Psoas muscle (tissue), 8 donors: ENCODE data around the gene RFPL1. TPM values are rescaled to one million over a fixed set of nuclear protein-coding genes. Genes with fewer than 3 reads are reported as not detected.

Experiments
- ATAC-seq, 4 donors: fragments of 200-7000 bp; cut with Tn5 transposase; one replicate each; pipeline ENCODE4 v1.9.1; 2020; ENCODE audit warnings: moderate library complexity in 3 of 4, mild to moderate bottlenecking in 2 of 4
- DNase-seq, 2 donors: peaks; one replicate each; pipeline ENCODE4 v3.0.0-alpha.2; 2020
- H3K27ac ChIP-seq: fragments of 200-600 bp; one replicate; pipeline ENCODE4 v1.8.0; 2022
- H3K27me3 ChIP-seq, 3 donors: fragments of 200-600 bp in 1 of 3; one replicate each; pipeline versions ENCODE4 v1.6.1 to v1.8.0; 2013 to 2022; ENCODE audit warnings: low read length in 2 of 3, mild to moderate bottlenecking in 2 of 3, moderate library complexity in 1 of 3; ENCODE audit not compliant: insufficient read depth in 3 of 3
- H3K36me3 ChIP-seq, 2 donors: fragments of 200-600 bp in 1 of 2; one replicate each; pipeline versions ENCODE4 v1.6.1 to v1.8.0; 2013 to 2022; ENCODE audit warnings: low read depth in 1 of 2, mild to moderate bottlenecking in 1 of 2, moderate library complexity in 1 of 2; ENCODE audit not compliant: insufficient read depth in 1 of 2
- H3K4me1 ChIP-seq: fragments of 200-600 bp; one replicate; pipeline ENCODE4 v1.8.0; 2022
- H3K4me3 ChIP-seq: fragments of 200-600 bp; one replicate; pipeline ENCODE4 v1.8.0; 2022; ENCODE audit warnings: mild to moderate bottlenecking
- H3K9me3 ChIP-seq: fragments of 200-600 bp; one replicate; pipeline ENCODE4 v1.8.0; 2022
- WGBS, 3 donors: extraction: QIAGEN DNeasy Blood & Tissue Kit; methylation state at CpG; one replicate each; pipeline versions ENCODE4 v1.1.6 to v1.1.7; 2013; 5-methylcytosine and 5-hydroxymethylcytosine counted together
- intact Hi-C, 2 donors: fragments of 100-400 bp; cut with DNase I; formaldehyde crosslinking; loops; one replicate each; pipeline versions ENCODE4 v1.11.0 to v1.14.2; 2022
- polyA plus RNA-seq, 3 donors: library from polyadenylated mRNA; stranded (reverse); fragments of 200-250 nt; gene quantifications; one replicate each; pipeline ENCODE4 v1.2.3, GENCODE V29; 2013
- total RNA-seq, 4 donors: library from RNA; stranded (reverse); fragmentation: NEBNext Ultra II Directional in 2 of 4; extraction: Animal tissue kit (Norgen Biotek cat#: 25700) in 2 of 4; gene quantifications; one replicate each; pipeline versions ENCODE4 v1.2.1 to v1.2.4, GENCODE V29; 2021 to 2023
- TF ChIP-seq, protein P1 (sequence below): fragments of 200-600 bp; IDR thresholded peaks from one replicate; pipeline ENCODE4 v1.8.0; 2022; ENCODE audit warnings: antibody characterized with exemption
- donor health status: healthy with polysubstance abuse.
- donor health status: DM: no; HTN: no; CAD: no; lungs with moderate emphysema.
- donor health status: Bipolar disorder and iron deficiency.
- donor health status: healthy.
- donor health status: DM: yes; HTN: yes; CAD: no.
- donor health status: DM: no; HTN: no; CAD: no.
- donor health status: DM: no; HTN: no; CAD: no.
- donor health status: DM: yes; HTN: yes; CAD: no.

Gene RFPL1
- total and polyA plus RNA-seq, 7 donors = not detected

DNA sequence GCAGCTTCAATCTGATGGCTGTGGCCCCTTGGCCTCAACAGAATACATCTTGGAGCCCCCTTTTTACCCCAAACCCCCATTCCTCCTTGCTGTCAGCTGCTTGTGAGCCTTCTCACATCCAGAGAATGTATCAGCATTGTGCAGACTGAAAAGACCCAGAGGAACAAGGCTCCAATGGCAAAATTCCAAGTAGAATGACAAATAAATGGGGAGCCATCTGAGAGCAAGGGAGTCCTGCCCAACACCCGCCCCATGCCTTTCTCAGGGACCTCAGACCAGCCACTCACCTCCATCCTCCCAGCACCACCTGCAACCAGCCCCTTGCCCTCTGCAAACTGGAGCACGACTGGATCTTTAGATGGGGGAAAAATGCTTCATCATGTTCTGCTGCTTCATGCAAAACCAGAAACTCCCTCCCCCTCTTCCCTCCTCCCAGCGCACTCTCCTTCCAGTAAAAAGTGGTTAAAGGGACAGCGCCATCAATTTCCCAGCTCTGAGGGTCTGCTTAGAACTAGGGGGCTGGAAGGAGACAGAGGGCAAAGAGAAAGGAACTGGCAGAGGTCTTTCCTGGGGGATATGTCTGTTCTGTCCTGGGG lies 39.4 kb downstream of the RFPL1 start:
- H3K9me3 ChIP-seq = no peaks in the 10 kb centered on the region
- no peak overlapping the region for H3K4me3 ChIP-seq
- peaks cover 13% of the 10 kb centered on the region for H3K4me1 ChIP-seq
- H3K27ac ChIP-seq = no peak overlapping the region
- intact Hi-C loops = no loop called here
- no peak for ATAC-seq
- H3K27me3 ChIP-seq = peaks cover 0 to 76% (median 35%) of the 10 kb centered on the region in 3 donors
- no peak for DNase-seq
- H3K36me3 ChIP-seq = no peaks in the 10 kb centered on the region
- TF ChIP-seq, protein P1, sequence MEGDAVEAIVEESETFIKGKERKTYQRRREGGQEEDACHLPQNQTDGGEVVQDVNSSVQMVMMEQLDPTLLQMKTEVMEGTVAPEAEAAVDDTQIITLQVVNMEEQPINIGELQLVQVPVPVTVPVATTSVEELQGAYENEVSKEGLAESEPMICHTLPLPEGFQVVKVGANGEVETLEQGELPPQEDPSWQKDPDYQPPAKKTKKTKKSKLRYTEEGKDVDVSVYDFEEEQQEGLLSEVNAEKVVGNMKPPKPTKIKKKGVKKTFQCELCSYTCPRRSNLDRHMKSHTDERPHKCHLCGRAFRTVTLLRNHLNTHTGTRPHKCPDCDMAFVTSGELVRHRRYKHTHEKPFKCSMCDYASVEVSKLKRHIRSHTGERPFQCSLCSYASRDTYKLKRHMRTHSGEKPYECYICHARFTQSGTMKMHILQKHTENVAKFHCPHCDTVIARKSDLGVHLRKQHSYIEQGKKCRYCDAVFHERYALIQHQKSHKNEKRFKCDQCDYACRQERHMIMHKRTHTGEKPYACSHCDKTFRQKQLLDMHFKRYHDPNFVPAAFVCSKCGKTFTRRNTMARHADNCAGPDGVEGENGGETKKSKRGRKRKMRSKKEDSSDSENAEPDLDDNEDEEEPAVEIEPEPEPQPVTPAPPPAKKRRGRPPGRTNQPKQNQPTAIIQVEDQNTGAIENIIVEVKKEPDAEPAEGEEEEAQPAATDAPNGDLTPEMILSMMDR = no peak
- 19 to 34% (median 24%) methylated on average over 4 of the region's 4 CpGs for WGBS, 3 donors

DNA sequence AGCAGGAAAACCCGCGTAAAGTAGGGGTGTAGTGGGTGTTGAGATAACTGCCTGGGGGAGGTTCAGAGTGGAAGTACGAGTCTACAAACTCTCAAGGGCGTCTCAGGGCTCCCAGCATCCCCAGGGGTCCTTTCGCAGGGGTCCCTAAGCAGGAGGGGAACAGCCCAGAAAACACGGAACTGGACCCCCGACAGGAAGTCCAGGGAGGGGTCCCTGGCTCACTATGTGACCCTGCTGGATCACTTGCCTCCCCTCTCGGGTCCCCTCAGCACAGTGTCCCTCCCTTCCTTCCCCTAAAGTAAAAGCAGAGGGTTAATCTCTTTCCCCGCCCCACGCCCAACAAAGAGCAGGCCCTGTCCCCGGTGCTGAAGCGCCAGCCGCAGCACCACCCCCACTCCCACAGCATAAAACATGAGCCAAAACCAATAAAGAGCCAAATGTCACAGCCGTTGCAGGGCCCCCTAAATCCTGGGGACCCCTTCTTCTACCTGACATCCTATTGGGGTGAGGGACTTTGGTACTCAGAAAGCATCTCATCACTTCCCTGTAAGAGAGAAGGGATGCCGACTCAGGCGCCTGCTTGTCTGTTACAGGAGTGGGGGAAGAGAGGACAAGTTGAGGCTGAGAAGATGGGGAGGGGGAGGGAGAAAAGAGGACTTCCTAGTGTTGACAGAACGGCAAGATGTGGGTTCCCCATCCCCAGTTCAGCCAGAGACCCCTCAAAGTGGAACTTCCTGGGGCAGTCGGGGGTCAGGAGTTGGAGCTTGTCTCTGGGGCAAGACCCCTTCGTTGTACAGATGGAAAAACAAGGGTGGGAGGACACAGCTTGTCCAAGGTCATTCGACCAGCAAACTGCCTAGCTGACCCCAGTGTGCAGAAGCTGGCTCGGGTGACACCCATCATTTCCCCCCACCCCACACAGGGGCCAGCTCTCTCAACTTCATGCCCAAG lies 40.2 kb downstream of the RFPL1 start:
- intact Hi-C loops = no loop called here
- no peaks in the 10 kb centered on the region for H3K9me3 ChIP-seq
- peaks cover 13% of the 10 kb centered on the region for H3K4me1 ChIP-seq
- H3K36me3 ChIP-seq = no peaks in the 10 kb centered on the region
- no peak overlapping the region for H3K4me3 ChIP-seq
- ATAC-seq (no peak), DNase-seq (no peak)
- TF ChIP-seq, protein P1 = no peak
- WGBS, 3 donors = 8 to 9% (median 9%) methylated on average over 20 to 21 of the region's 21 CpGs
- H3K27me3 ChIP-seq = peaks cover 0 to 78% (median 38%) of the 10 kb centered on the region in 3 donors
- no peak overlapping the region for H3K27ac ChIP-seq

DNA sequence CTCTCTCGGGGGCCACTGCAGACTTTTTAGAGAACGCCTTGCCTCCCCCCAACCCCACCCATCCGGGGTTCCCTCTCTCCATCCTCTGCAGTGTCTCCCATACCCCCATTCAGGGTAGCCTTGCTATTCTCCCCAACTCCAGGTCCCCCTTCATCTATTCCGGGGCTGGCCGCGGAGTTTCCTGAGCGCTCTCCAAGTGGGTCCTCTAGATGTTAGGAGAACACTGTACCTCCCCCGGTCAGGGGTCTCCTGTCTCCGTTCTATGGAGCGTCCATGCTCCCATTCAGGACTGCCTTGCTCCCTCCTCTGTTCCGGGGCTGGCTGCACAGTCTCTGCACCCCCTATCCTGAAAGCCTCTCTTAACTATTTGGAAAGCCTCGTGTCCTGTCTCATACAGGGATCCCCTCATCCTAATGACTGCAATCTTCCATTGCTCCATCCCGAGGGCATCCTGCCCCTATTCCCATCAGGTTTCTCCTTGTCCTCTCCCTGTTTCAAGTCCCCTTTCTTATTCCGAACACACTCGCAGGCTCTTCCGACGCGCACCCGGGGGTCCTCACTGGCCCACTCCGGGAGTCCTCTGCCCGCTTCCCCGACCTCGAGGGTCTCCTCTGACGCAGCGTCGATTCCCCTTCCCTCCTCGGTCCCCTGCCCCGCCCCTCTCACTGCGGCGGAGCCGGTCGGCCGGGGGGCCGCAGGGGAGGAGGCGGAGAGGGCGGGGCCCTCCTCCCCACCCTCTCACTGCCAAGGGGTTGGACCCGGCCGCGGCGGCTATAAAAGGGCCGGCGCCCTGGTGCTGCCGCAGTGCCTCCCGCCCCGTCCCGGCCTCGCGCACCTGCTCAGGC lies 41.3 kb downstream of the RFPL1 start, which contains the start of gene NEFH:
TSS of gene NEFH (plus strand) at position 802 of the 845 bp plus-strand sequence. CDS start 45 bp downstream, outside the sequence.
- TF ChIP-seq, protein P1 = no peak
- 4 to 5% (median 5%) methylated on average over 39 to 48 of the region's 48 CpGs for WGBS, 3 donors
- peaks cover 0 to 75% (median 38%) of the 10 kb centered on the region in 3 donors for H3K27me3 ChIP-seq
- H3K4me1 ChIP-seq = peaks cover 13% of the 10 kb centered on the region
- no peak within 1 kb of the TSS for H3K27ac ChIP-seq
- intact Hi-C loops = no loop called here
- H3K4me3 ChIP-seq = peak within 1 kb of the TSS; percentile 42
- no peak for ATAC-seq
- no peak for DNase-seq
- H3K36me3 ChIP-seq = no peaks in the 10 kb centered on the region
- no peaks in the 10 kb centered on the region for H3K9me3 ChIP-seq

DNA sequence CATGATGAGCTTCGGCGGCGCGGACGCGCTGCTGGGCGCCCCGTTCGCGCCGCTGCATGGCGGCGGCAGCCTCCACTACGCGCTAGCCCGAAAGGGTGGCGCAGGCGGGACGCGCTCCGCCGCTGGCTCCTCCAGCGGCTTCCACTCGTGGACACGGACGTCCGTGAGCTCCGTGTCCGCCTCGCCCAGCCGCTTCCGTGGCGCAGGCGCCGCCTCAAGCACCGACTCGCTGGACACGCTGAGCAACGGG lies 41.8 kb downstream of the RFPL1 start:
- H3K36me3 ChIP-seq = no peaks in the 10 kb centered on the region
- intact Hi-C loops = no loop called here
- DNase-seq (no peak), ATAC-seq (no peak)
- peaks cover 0 to 70% (median 38%) of the 10 kb centered on the region in 3 donors for H3K27me3 ChIP-seq
- H3K9me3 ChIP-seq = no peaks in the 10 kb centered on the region
- peak overlapping the region; percentile 42 for H3K4me3 ChIP-seq
- TF ChIP-seq, protein P1 = no peak
- 0 to 4% (median 2%) methylated on average over 36 to 39 of the region's 39 CpGs for WGBS, 3 donors
- peaks cover 13% of the 10 kb centered on the region for H3K4me1 ChIP-seq
- no peak overlapping the region for H3K27ac ChIP-seq
